Inflammatory macrophage treated with lipopolysaccharide for 1 hour (primary cell): Measurements from ENCODE around the gene TFRC.
"Not testable (repeated sequence)": the region's sequence is repeated elsewhere in the genome, so short reads cannot be mapped to it uniquely, and the experiment has no call there.

Experiments
- DNase-seq, 2 donors: peaks; one replicate each; pipeline ENCODE4 v3.0.0-alpha.2; 2020 to 2022

Gene TFRC

DNA sequence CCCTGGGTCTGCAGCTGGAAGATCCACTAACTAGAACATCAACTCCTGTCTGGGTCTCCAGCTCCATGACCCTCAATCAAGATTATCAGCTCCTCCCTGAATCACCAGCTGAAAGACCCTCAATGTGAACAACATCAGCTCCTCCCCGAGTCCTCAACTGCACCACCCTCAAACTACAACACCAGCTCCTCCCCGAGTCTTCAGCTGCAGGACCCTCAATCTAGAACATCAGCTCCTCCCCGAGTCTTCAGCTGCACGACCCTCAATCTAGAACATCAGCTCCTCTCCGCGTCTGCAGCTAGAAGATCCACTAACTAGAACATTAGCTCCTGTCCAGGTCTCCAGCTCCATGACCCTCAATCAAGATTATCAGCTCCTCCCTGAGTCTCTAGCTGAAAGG lies 79.2 kb downstream of the TFRC start:
- DNase-seq: not testable (repeated sequence)

DNA sequence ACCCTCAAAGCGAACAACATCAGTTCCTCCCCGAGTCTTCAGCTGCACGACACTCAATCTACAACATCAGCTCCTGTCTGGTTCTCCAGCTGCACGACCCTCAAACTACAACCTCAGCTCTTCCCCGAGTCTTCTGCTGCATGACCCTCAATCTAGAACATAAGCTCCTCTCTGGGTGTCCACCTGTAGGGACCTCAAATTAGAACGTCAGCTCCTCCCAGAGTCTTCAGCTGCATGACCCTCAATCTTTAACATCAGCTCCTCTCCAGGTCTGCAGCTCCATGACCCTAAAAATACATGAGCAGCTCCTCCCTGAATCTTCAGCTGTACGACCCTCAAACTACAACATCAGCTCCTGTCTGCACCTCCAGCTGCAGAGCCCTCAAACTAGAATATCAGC lies 80.7 kb downstream of the TFRC start:
- not testable (repeated sequence) for DNase-seq

DNA sequence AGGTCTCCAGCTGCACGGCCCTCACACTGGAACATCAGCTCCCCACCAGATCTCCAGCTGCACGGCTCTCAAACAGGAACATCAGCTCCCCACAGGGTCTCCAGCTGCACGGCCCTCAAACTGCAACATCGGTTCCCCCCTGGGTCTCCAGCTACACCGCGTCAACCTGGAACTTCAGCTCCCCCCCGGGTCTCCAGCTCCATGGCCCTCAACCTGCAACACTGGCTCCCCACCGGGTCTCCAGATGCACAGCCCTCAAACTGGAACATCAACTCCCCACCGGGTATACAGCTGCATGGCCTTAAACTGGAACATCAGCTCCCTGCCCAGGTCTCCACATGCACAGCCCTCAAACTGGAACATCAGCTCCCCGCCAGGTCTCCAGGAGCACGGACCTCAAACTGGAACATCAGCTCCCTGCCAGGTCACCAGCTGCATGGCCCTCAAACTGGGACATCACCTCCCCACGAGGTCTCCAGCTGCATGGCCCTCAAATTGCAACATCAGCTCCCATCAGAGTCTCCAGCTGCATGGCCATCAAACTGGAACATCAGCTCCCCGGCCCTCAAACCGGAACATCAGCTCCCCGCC lies 81.4 kb downstream of the TFRC start:
- not testable (repeated sequence) for DNase-seq

DNA sequence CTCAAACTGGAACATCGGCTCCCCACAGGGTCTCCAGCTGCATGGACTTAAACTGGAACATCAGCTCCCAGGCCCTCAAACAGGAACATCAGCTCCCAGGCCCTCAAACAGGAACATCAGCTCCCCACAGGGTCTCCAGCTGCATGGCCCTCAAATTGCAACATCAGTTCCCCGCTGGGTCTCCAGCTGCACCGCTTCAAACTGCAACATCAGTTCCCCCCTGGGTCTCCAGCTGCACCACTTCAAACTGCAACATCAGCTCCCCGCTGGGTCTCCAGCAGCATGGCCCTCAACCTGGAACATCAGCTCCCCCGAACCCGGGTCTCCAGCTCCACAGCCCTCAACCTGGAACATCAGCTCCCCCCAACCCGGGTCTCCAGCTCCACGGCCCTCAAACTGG lies 82.0 kb downstream of the TFRC start:
- DNase-seq: no peak
